AG08395 (cell line): ENCODE data around the gene BCAS1.

Experiments used
- DNase-seq: peaks from one replicate; pipeline ENCODE4 v3.0.0; 2012; ENCODE audit warnings: mixed read lengths, low spot score

The BCAS1 gene

GRCh38 chr20:53925651-53926401 lies 144.6 kb downstream of the BCAS1 start:
- no peak for DNase-seq

GRCh38 chr20:53923566-53924369 lies 146.6 kb downstream of the BCAS1 start:
- DNase-seq, result no peak

GRCh38 chr20:53922901-53923314 lies 147.5 kb downstream of the BCAS1 start:
- peak; percentile 34 for DNase-seq

GRCh38 chr20:53921443-53921973 lies 148.9 kb downstream of the BCAS1 start:
- no peak for DNase-seq

DNA sequence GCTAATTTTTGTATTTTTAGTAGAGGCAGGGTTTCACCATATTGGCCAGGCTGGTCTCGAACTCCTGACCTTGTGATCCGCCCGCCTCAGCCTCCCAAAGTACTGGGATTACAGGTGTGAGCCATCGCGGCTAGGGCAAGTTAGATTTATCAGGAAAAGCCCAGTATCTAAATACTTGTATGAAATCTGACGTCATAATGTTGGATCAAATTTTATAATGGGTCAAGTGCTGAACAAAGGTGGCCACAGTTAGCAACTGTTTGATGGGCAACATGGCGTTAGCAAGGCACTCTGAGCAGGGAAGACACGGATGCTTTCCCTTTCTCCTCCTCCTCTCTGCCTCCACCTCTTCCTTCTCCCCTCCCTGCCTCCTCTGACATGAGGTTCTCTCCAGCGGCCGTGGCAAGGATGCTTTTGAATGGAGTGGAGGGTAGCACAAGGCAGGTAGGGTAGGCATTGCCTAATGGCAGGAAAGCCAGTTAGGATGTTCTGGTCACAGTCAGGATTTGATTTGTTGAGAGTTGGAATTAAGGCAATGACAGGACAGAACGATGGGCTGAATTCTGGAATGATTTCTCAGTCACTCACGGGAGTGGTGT lies 149.6 kb downstream of the BCAS1 start:
- DNase-seq, result no peak

DNA sequence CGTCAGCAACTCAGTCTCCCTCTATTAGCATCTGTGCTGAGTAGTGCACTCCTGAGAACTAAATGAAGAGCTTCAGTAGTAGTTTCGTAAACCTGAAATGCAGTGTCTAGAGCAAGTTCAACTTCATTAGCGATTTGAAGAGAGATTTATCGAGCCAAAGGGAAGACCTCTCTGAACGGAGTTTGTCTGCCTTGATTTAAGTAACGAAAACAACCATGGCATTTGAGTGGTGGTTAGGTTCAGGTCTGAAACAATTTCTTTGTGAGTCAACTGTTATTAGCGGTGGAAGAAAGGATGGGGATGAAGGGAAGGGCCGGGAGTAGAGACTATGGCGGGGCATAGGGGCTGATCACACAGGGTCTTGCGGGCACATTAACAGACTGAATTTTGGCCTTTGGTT lies 150.5 kb downstream of the BCAS1 start:
- no peak for DNase-seq

- DNase-seq, result no peak
Measured at GRCh38 chr20:53918949-53919361, 151.4 kb downstream of the BCAS1 start.

DNA sequence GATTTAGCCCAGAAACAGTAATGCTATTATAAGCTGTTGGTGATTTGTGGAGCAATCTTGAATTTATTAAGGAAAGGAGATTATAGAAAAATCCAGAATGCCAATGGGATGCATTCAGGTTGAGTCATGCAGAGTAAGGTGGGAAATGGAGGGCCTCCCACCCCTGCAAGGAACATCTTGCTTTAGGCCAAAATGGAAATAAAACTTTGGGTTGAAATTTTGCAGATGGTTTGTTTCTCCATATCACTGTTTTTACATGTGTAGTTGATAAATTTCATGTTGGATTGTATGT lies 152.4 kb downstream of the BCAS1 start:
- DNase-seq, result no peak

DNA sequence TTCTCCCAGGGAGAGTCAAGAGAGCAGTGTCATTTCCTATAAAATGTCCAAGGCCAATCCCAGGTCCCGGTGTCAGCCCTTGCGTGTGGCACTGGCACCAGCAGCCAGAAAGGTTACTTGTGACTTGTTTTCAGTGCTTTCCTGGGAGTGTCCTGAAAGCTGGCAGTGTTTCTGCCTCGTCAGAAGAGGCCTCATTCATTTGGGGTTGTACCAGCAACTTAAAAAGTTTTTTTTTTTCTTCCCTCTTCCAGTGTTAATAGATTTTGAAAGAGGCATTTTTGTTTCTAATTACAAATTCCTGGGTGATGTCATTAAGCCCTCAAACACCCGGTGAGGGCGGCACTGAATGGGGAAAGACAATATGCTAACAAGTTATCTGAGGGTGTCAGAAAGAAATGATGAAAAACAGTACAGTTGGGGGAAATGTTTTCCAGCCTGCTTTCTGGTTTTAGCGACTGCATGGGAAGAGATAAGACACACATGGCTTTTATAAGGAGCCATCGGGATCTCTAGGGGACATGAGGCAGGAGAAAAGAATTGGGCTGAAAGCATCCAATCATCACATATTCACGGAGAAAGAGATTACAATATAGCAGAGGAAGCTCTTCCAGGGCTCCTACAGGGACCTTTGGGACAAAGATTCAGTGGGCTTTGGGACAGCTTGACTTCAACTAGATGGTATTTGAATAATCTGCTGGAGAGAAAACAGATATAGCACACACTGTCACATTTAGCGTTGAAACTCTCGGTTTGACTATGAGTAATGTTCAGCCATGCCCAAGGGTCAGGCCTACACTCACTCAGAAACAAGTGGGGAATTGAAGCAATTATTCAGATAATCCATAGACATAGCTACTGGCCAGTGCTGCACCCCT lies 153.0 kb downstream of the BCAS1 start:
- DNase-seq, result peak; percentile 74

- no peak for DNase-seq
Measured at GRCh38 chr20:53916173-53916512, 154.3 kb downstream of the BCAS1 start.

GRCh38 chr20:53915446-53916172 lies 154.8 kb downstream of the BCAS1 start:
- peak; percentile 88 for DNase-seq

DNA sequence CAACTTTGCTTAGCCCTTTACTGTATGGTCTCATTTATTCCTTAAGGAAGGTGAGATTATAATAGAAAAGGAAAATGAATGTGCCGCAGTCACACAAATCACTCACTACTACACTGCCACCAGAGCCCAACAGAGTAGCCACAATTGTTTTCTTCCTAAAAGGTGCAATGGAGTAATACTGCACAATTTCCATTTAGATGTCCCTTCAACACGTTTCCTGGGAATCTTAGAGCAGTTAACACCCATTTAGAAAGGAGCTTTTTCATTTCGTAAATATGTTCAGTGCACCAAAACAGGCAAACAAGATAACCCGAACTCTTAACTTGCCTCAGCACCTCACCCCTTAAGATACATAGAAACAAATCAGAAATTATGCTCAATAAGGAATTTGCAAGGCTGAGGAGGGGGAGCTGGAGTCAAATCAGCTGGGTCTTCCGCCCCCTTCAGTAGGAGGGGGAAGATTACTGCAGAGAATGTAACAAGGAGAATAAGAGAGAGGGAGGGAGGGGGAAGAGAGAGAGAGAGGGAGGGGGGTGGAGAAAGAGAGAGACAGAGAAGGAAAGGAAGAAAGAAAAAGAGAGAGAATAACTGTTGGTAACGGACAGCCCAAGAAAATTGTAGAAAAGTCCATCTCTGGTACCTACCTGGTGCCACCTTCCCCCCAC lies 155.5 kb downstream of the BCAS1 start:
- DNase-seq, result no peak

- no peak for DNase-seq
Measured at GRCh38 chr20:53914091-53914780, 156.2 kb downstream of the BCAS1 start.

DNA sequence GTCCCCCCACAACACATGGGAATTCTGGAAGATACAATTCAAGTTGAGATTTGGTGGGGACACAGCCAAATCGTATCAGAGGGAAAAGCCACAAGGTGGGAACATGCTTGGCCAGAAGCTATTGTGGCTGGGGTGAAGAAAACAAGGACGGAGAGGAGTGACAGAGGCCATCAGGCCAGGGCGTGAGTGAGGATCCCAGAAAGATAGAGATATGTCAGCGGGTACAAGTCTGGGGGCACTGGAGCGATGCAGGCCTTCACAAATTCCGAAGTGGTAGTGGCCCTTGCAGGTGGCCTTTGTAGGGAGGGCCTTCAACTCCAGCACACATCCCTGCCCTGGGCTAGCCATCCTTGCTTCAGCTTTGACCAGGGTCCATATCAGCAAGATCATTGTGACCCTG lies 159.1 kb downstream of the BCAS1 start:
- no peak for DNase-seq

DNA sequence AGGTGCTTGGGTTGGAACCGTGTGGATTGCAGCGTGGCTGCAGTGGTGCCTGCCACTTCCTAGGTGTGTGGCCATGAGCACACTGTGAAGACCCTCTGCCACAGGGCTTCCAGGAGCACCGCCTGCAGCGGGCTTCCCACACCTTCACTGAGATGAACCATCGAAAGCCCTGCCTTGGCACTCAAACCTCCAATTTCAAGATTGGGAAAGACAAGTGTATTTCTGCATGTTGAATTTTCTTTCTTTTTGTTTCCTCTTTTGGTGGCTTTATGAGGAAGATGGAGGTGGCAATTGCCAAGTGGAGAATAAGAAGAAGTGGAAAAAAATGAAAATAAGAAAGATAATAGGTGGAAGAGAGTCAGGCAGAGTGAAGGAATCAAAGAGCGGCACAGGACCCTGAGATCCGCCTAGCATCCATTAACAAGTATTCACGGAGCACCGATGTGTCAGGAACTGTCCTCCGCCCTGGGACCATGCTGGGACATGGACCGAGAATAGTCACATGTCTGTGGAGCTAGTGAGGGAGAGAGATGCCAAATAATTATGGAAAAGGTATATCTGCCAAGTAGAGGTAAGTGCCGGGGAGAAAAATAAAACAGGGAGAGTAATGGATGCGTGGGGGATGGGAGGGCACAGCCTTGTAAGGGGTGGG lies 159.9 kb downstream of the BCAS1 start:
- DNase-seq, result no peak

DNA sequence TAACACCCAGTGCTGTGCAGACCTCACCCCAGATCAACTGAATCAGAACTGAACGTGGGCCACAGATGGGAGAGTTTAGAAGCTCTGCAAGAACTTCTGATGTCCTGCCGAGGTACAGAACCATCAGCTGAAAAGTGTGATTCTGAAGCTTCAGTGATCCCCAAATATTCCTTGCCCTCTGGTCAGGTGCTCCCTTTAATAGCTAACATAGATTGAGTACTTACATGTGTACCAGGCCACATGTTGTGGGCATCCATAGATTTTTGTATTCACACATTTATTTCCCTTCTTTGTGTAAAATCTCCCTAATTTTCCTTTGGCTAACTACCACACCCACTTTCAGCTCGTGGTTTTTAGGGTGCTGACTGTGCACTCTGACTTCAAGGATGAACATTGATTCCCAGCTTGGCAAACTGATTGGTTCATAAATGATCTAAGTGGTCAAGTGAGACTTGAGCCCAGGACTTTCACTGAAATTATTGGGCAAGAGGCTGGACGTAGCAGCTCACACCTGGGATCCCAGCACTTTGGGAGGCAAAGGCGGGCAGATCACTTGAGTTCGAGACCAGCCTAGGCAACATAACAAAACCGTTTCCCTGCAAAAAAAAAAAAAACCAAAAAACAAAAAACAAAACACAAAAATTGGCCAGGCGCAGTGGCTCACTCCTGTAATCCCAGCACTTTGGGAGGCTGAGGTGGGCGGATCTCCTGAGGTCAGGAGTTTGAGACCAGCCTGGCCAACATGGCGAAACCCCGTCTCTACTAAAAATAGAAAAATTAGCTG lies 162.2 kb downstream of the BCAS1 start:
- DNase-seq, result no peak

- DNase-seq, result no peak
Measured at GRCh38 chr20:53905820-53906191, 164.6 kb downstream of the BCAS1 start.

DNA sequence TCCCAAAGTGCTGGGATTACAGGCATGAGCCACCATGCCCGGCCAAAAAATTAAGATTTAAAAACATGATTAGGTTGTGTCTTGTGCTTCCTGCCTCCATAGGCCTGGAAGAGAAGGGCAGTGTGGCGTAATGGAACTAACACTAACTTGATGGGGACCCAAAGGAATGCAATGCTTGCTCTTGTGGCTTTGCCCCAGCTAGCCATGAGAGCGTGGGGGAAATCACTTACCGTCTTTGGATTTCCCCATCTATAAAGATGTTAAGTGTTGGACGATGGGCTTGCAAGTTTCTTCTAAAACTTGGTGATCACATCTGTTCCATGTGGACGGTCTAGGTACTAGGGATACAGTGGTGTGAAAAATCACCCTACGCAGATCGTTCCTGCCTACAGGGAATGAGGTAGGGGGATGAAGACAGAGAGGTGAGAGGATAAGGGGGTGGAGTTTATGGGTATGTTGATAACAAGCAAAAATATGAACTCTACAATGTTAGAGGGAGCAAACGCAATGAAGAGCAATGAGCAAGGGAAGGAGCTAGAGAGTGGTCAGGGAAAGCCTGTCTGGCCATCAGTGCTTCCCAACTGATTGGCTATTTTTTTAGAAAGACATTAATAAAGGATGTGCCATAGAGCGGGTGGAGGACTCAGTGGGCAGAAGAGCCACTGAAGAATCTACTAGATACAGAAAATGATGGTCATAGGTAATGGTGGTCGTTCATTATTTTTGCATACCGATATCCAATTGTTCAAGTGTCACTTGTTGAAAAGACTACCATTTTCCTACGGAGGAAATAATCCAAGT lies 165.2 kb downstream of the BCAS1 start:
- no peak for DNase-seq
